ENCODE measurements around the gene KCNMB3. TPM values are rescaled to one million over a fixed set of nuclear protein-coding genes. Genes with fewer than 3 reads are reported as not detected.
"Not testable (repeated sequence)": the region's sequence is repeated elsewhere in the genome, so short reads cannot be mapped to it uniquely, and the experiment has no call there.

The KCNMB3 gene
- total and polyA plus RNA-seq, 4 donors, result 2.5 to 6.2 (median 4.0) TPM

GRCh38 chr3:179258820-179259219 lies 7.9 kb upstream of the KCNMB3 start:
- no peaks in the 10 kb centered on the region for H3K9me3 ChIP-seq (ENCODE audit: control insufficient read depth, low read length)
- H3K4me1 ChIP-seq (ENCODE audit: control insufficient read depth in 1 of 2, insufficient read depth in 2 of 2, low read length in 2 of 2), result no peaks in the 10 kb centered on the region
- 86 to 90% methylated on average over 5 of the region's 5 CpGs for WGBS, 2 donors
- no peak for ATAC-seq (ENCODE audit: low FRiP score)
- intact Hi-C loops (cut with DNase I), result no loop called here
- no peak overlapping the region for H3K27ac ChIP-seq (ENCODE audit: low read depth in 1 of 2, low read length in 2 of 2)
- H3K36me3 ChIP-seq (ENCODE audit: control insufficient read depth in 1 of 2, insufficient read depth in 2 of 2, low read length in 1 of 2), result no peaks in the 10 kb centered on the region
- DNase-seq, result no peak
- H3K27me3 ChIP-seq (ENCODE audit: control insufficient read depth in 1 of 2, insufficient read depth in 2 of 2, low read length in 1 of 2), result no peaks in the 10 kb centered on the region
- H3K4me3 ChIP-seq (ENCODE audit: low read length in 2 of 2), result no peak overlapping the region

GRCh38 chr3:179257742-179258141 lies 6.8 kb upstream of the KCNMB3 start:
- DNase-seq; H3K27me3 ChIP-seq (ENCODE audit: control insufficient read depth in 1 of 2, insufficient read depth in 2 of 2, low read length in 1 of 2); H3K9me3 ChIP-seq (ENCODE audit: control insufficient read depth, low read length); H3K4me1 ChIP-seq (ENCODE audit: control insufficient read depth in 1 of 2, insufficient read depth in 2 of 2, low read length in 2 of 2); H3K36me3 ChIP-seq (ENCODE audit: control insufficient read depth in 1 of 2, insufficient read depth in 2 of 2, low read length in 1 of 2); H3K27ac ChIP-seq (ENCODE audit: low read depth in 1 of 2, low read length in 2 of 2); ATAC-seq (ENCODE audit: low FRiP score); intact Hi-C loops (cut with DNase I); H3K4me3 ChIP-seq (ENCODE audit: low read length in 2 of 2): not testable (repeated sequence)
- WGBS, 2 donors, result 95 to 97% methylated on average over 11 of the region's 11 CpGs

- H3K27ac ChIP-seq (ENCODE audit: low read depth in 1 of 2, low read length in 2 of 2), result no peak overlapping the region
- 93 to 95% methylated on average over 2 of the region's 2 CpGs for WGBS, 2 donors
Measured at GRCh38 chr3:179256813-179257212, 5.9 kb upstream of the KCNMB3 start.

GRCh38 chr3:179247289-179248015 lies 3.5 kb downstream of the KCNMB3 start:
- Histone ChIP-seq H3K36me3 (ENCODE audit: control insufficient read depth in 1 of 2, insufficient read depth in 2 of 2, low read length in 1 of 2) (peaks cover 2 to 3% of the 10 kb centered on the region in 2 donors), H3K4me1 (ENCODE audit: control insufficient read depth in 1 of 2, insufficient read depth in 2 of 2, low read length in 2 of 2) (no peaks in the 10 kb centered on the region), H3K27me3 (ENCODE audit: control insufficient read depth in 1 of 2, insufficient read depth in 2 of 2, low read length in 1 of 2) (no peaks in the 10 kb centered on the region), H3K4me3 (ENCODE audit: low read length in 2 of 2) (no peak overlapping the region), H3K9me3 (ENCODE audit: control insufficient read depth, low read length) (no peaks in the 10 kb centered on the region), H3K27ac (ENCODE audit: low read depth in 1 of 2, low read length in 2 of 2) (no peak overlapping the region)
- ATAC-seq (ENCODE audit: low FRiP score) (no peak), DNase-seq (no peak)
- 95 to 100% methylated on average over 3 of the region's 3 CpGs for WGBS, 2 donors
- intact Hi-C loops (cut with DNase I), result no loop called here

More at GRCh38 chr3:179256813-179257212, 5.9 kb upstream of the KCNMB3 start:
- Histone ChIP-seq H3K9me3 (ENCODE audit: control insufficient read depth, low read length) (no peaks in the 10 kb centered on the region), H3K4me1 (ENCODE audit: control insufficient read depth in 1 of 2, insufficient read depth in 2 of 2, low read length in 2 of 2) (no peaks in the 10 kb centered on the region), H3K36me3 (ENCODE audit: control insufficient read depth in 1 of 2, insufficient read depth in 2 of 2, low read length in 1 of 2) (no peaks in the 10 kb centered on the region), H3K27me3 (ENCODE audit: control insufficient read depth in 1 of 2, insufficient read depth in 2 of 2, low read length in 1 of 2) (no peaks in the 10 kb centered on the region), H3K4me3 (ENCODE audit: low read length in 2 of 2) (no peak overlapping the region)
- ATAC-seq (ENCODE audit: low FRiP score) (no peak), DNase-seq (no peak)
- intact Hi-C loops (cut with DNase I), result no loop called here

- Histone ChIP-seq H3K27ac (ENCODE audit: low read depth in 1 of 2, low read length in 2 of 2) (no peak overlapping the region), H3K9me3 (ENCODE audit: control insufficient read depth, low read length) (no peaks in the 10 kb centered on the region), H3K4me3 (ENCODE audit: low read length in 2 of 2) (no peak overlapping the region), H3K27me3 (ENCODE audit: control insufficient read depth in 1 of 2, insufficient read depth in 2 of 2, low read length in 1 of 2) (no peaks in the 10 kb centered on the region), H3K36me3 (ENCODE audit: control insufficient read depth in 1 of 2, insufficient read depth in 2 of 2, low read length in 1 of 2) (no peaks in the 10 kb centered on the region), H3K4me1 (ENCODE audit: control insufficient read depth in 1 of 2, insufficient read depth in 2 of 2, low read length in 2 of 2) (no peaks in the 10 kb centered on the region)
- ATAC-seq (ENCODE audit: low FRiP score), result no peak
- intact Hi-C loops (cut with DNase I), result no loop called here
- WGBS, 2 donors, result 82% methylated on average over 1 of the region's 1 CpG
- DNase-seq, result no peak
Measured at GRCh38 chr3:179244878-179245277, 6.0 kb downstream of the KCNMB3 start.

- H3K27ac ChIP-seq (ENCODE audit: low read depth in 1 of 2, low read length in 2 of 2); H3K36me3 ChIP-seq (ENCODE audit: control insufficient read depth in 1 of 2, insufficient read depth in 2 of 2, low read length in 1 of 2); DNase-seq; intact Hi-C loops (cut with DNase I); H3K27me3 ChIP-seq (ENCODE audit: control insufficient read depth in 1 of 2, insufficient read depth in 2 of 2, low read length in 1 of 2); H3K4me3 ChIP-seq (ENCODE audit: low read length in 2 of 2); H3K9me3 ChIP-seq (ENCODE audit: control insufficient read depth, low read length); H3K4me1 ChIP-seq (ENCODE audit: control insufficient read depth in 1 of 2, insufficient read depth in 2 of 2, low read length in 2 of 2); ATAC-seq (ENCODE audit: low FRiP score): not testable (repeated sequence)
- 88 to 96% methylated on average over 1 of the region's 2 CpGs for WGBS, 2 donors
Measured at GRCh38 chr3:179242859-179243258, 8.1 kb downstream of the KCNMB3 start.

GRCh38 chr3:179240299-179240698 lies 10.6 kb downstream of the KCNMB3 start:
- DNase-seq, result not testable (repeated sequence)

GRCh38 chr3:179236669-179237301 lies 14.1 kb downstream of the KCNMB3 start:
- H3K27ac ChIP-seq (ENCODE audit: low read depth in 1 of 2, low read length in 2 of 2), result no peak overlapping the region
- H3K36me3 ChIP-seq (ENCODE audit: control insufficient read depth in 1 of 2, insufficient read depth in 2 of 2, low read length in 1 of 2), result no peaks in the 10 kb centered on the region
- no peaks in the 10 kb centered on the region for H3K9me3 ChIP-seq (ENCODE audit: control insufficient read depth, low read length)
- no peak overlapping the region for H3K4me3 ChIP-seq (ENCODE audit: low read length in 2 of 2)
- WGBS, 2 donors, result 93% methylated on average over 2 of the region's 2 CpGs
- H3K4me1 ChIP-seq (ENCODE audit: control insufficient read depth in 1 of 2, insufficient read depth in 2 of 2, low read length in 2 of 2), result no peaks in the 10 kb centered on the region
- DNase-seq (no peak), ATAC-seq (ENCODE audit: low FRiP score) (no peak)
- no peaks in the 10 kb centered on the region for H3K27me3 ChIP-seq (ENCODE audit: control insufficient read depth in 1 of 2, insufficient read depth in 2 of 2, low read length in 1 of 2)
- intact Hi-C loops (cut with DNase I), result no loop called here

More at GRCh38 chr3:179240299-179240698, 10.6 kb downstream of the KCNMB3 start:
- H3K4me3 ChIP-seq (ENCODE audit: low read length in 2 of 2); H3K27me3 ChIP-seq (ENCODE audit: control insufficient read depth in 1 of 2, insufficient read depth in 2 of 2, low read length in 1 of 2); intact Hi-C loops (cut with DNase I); H3K4me1 ChIP-seq (ENCODE audit: control insufficient read depth in 1 of 2, insufficient read depth in 2 of 2, low read length in 2 of 2); H3K27ac ChIP-seq (ENCODE audit: low read depth in 1 of 2, low read length in 2 of 2); H3K36me3 ChIP-seq (ENCODE audit: control insufficient read depth in 1 of 2, insufficient read depth in 2 of 2, low read length in 1 of 2); H3K9me3 ChIP-seq (ENCODE audit: control insufficient read depth, low read length); ATAC-seq (ENCODE audit: low FRiP score): not testable (repeated sequence)
- 60 to 64% methylated on average over 1 of the region's 1 CpG for WGBS, 2 donors

GRCh38 chr3:179234199-179234598 lies 16.7 kb downstream of the KCNMB3 start:
- Histone ChIP-seq H3K4me3 (ENCODE audit: low read length in 2 of 2) (no peak overlapping the region), H3K4me1 (ENCODE audit: control insufficient read depth in 1 of 2, insufficient read depth in 2 of 2, low read length in 2 of 2) (no peaks in the 10 kb centered on the region), H3K27me3 (ENCODE audit: control insufficient read depth in 1 of 2, insufficient read depth in 2 of 2, low read length in 1 of 2) (no peaks in the 10 kb centered on the region), H3K9me3 (ENCODE audit: control insufficient read depth, low read length) (no peaks in the 10 kb centered on the region), H3K27ac (ENCODE audit: low read depth in 1 of 2, low read length in 2 of 2) (no peak overlapping the region), H3K36me3 (ENCODE audit: control insufficient read depth in 1 of 2, insufficient read depth in 2 of 2, low read length in 1 of 2) (peaks cover 2 to 4% of the 10 kb centered on the region in 2 donors)
- ATAC-seq (ENCODE audit: low FRiP score), result no peak
- 93 to 94% methylated on average over 4 of the region's 4 CpGs for WGBS, 2 donors
- intact Hi-C loops (cut with DNase I), result no loop called here
- no peak for DNase-seq
